Loucy (cell line): ENCODE data around the gene NXPH2.

Experiments
- EZH2phosphoT487 ChIP-seq: fragments of 200-600 bp; IDR thresholded peaks from 2 replicates; pipeline ENCODE4 v1.6.1; 2018; ENCODE audit warnings: antibody characterized with exemption, mild to moderate bottlenecking, moderate library complexity, borderline replicate concordance
- TF ChIP-seq, protein P1 (sequence below): fragments of 200-600 bp; sonication (generic); conservative IDR thresholded peaks from 2 replicates; pipeline ENCODE4 v1.5.1; 2014; ENCODE audit warnings: mild to moderate bottlenecking, antibody characterized with exemption, low read length

GRCh38 chr2:138827426-138828054, 47.4 kb upstream of the NXPH2 start:
- TF ChIP-seq, protein P1, sequence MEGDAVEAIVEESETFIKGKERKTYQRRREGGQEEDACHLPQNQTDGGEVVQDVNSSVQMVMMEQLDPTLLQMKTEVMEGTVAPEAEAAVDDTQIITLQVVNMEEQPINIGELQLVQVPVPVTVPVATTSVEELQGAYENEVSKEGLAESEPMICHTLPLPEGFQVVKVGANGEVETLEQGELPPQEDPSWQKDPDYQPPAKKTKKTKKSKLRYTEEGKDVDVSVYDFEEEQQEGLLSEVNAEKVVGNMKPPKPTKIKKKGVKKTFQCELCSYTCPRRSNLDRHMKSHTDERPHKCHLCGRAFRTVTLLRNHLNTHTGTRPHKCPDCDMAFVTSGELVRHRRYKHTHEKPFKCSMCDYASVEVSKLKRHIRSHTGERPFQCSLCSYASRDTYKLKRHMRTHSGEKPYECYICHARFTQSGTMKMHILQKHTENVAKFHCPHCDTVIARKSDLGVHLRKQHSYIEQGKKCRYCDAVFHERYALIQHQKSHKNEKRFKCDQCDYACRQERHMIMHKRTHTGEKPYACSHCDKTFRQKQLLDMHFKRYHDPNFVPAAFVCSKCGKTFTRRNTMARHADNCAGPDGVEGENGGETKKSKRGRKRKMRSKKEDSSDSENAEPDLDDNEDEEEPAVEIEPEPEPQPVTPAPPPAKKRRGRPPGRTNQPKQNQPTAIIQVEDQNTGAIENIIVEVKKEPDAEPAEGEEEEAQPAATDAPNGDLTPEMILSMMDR: peak; percentile 76
- no peak for TF ChIP-seq EZH2phosphoT487
